Epithelial cell of esophagus (primary cell): ENCODE measurements around the gene NAAA.

Experiments used
- DNase-seq: peaks from one replicate; pipeline ENCODE4 v3.0.0; 2010; ENCODE audit warnings: low read depth
- H3K4me3 ChIP-seq: 2 replicates; pipeline ENCODE4 v1.5.1; 2011; ENCODE audit warnings: mild to moderate bottlenecking, low read length, control low read depth
- TF ChIP-seq, protein P1 (sequence below): IDR thresholded peaks from 2 replicates; pipeline ENCODE4 v1.5.1; 2011; ENCODE audit warnings: low read depth, mild to moderate bottlenecking, low read length, control low read depth, inconsistent platforms; ENCODE audit not compliant: insufficient read depth; ENCODE audit errors: missing control alignments

NAAA gene

GRCh38 chr4:75902352-75902751, 38.5 kb downstream of the NAAA start, which contains the start of gene PPEF2:
Gene PPEF2, minus strand, starts transcription at chr4:75902452. Its CDS starts 6,127 bp downstream, at chr4:75896325.
- TF ChIP-seq, protein P1, sequence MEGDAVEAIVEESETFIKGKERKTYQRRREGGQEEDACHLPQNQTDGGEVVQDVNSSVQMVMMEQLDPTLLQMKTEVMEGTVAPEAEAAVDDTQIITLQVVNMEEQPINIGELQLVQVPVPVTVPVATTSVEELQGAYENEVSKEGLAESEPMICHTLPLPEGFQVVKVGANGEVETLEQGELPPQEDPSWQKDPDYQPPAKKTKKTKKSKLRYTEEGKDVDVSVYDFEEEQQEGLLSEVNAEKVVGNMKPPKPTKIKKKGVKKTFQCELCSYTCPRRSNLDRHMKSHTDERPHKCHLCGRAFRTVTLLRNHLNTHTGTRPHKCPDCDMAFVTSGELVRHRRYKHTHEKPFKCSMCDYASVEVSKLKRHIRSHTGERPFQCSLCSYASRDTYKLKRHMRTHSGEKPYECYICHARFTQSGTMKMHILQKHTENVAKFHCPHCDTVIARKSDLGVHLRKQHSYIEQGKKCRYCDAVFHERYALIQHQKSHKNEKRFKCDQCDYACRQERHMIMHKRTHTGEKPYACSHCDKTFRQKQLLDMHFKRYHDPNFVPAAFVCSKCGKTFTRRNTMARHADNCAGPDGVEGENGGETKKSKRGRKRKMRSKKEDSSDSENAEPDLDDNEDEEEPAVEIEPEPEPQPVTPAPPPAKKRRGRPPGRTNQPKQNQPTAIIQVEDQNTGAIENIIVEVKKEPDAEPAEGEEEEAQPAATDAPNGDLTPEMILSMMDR, result no peak
- no peak within 1 kb of the TSS for H3K4me3 ChIP-seq
- DNase-seq, result no peak

GRCh38 chr4:75898536-75898935, 42.3 kb downstream of the NAAA start:
- no peak overlapping the region for H3K4me3 ChIP-seq
- TF ChIP-seq, protein P1, result no peak
- DNase-seq, result no peak

GRCh38 chr4:75895744-75896314, 45.0 kb downstream of the NAAA start:
- DNase-seq, result peak; percentile 48
- TF ChIP-seq, protein P1, result peak; percentile 65
- no peak overlapping the region for H3K4me3 ChIP-seq

DNA sequence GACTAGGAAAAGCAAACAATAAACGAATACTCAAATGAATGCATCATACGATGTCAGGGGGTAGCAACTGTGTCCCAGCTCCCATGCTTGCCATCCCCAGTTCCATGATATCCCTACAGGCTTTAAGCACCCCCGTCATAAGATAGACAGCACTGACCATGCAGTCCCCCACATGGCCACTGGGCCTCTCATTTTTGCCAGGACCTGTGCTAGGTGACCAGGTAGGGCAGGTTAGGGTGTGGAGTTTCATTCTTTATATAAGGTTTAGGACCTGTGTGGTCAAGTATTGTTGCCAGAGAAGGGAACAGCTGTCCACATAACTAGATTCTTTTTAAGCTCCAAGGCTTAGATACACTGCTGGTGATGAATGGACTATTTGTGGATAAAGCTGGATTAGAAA, 48.3 kb downstream of the NAAA start:
- no peak overlapping the region for H3K4me3 ChIP-seq
- DNase-seq, result peak; percentile 21
- TF ChIP-seq, protein P1, result peak; percentile 18

DNA sequence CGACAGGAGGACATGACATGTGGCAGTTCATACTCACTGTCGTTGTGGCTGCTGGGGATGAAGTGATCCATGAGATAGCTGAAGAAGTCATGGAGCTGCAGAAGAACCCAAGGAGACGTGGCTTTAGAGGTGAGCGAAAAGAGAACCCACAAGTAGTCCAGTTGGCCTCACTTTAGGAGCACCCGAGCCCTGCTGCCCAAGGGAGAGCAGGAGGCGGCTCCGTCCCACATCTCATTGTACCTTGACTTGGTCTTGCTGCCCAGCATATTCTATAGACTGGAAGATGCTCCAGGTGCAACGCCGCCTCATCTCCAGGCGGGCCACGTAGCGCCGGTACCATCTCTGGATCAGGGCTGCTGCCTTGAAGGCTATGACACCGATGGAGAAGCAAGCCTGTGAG, 49.2 kb downstream of the NAAA start:
- TF ChIP-seq, protein P1, result no peak
- no peak overlapping the region for H3K4me3 ChIP-seq
- DNase-seq, result no peak

DNA sequence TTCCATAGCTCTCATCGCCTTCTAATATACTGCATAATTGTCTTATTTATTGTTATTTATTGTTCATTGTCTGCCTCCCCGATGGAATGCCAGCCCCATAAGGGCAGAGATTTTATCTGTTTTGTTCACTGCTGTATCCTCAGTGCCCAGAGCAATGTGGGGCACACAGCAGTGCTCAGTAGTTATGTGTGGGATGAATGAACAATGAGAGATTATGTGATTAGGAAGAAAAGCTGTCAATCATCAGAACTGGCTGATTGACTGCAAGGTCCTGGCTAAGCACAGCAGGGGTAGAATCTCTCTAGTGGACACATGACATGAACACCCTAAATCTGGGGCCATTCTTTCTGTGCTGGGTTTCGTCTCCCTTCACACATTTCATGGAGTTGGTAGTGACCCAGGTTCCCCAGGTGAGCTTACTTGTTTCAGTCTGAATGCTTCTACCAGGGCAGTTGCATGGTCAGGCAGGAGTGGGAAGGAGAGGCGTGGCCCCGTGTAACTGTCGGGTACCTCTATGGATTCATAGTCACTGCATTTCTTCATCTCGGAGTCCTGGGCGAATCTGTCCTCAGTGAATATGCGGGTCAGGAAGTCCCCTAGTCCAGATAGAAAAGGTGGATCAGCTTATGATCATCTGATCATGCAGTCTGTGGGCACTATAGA, 51.1 kb downstream of the NAAA start:
- TF ChIP-seq, protein P1, result no peak
- no peak overlapping the region for H3K4me3 ChIP-seq
- DNase-seq, result no peak

DNA sequence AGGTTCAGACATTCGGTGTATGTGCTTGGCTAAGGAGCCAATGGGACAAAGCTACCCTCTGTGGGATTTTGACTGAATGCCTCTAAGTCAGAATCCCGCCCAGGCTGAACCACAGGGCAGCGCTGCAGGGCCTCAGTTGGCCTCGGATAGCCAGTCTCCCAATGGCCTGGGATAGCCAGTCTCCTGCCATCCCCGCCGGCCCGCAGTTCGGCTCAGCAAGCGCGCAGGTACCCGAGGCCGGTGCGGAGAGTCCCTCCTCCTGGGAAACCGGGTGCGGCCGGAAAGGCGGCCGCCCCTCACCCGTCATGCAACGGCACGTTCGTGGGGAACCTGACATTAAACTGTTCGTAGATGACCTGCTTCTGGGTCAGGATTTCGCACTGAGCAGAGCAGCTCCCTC, 54.7 kb downstream of the NAAA start:
- no peak for DNase-seq
- TF ChIP-seq, protein P1, result no peak
- no peak overlapping the region for H3K4me3 ChIP-seq
